GM23338 (cell line): ENCODE results near the gene JARID2. TPM values are rescaled to one million over a fixed set of nuclear protein-coding genes. Genes with fewer than 3 reads are reported as not detected.

Experiments
- ATAC-seq: fragments of 200-7000 bp; cut with Tn5 transposase; 3 replicates; pipeline ENCODE4 v1.9.1; 2020
- DNase-seq: peaks from one replicate; pipeline ENCODE4 v3.0.0-alpha.2; 2015; ENCODE audit warnings: low spot score
- H2AFZ ChIP-seq: fragments of 200-600 bp; sonication (generic); 2 replicates; pipeline ENCODE4 v1.8.0; 2016; ENCODE audit warnings: antibody characterized with exemption, mild to moderate bottlenecking, moderate library complexity
- H3F3A ChIP-seq: fragments of 200-600 bp; sonication (generic); replicated peaks from 2 replicates; pipeline ENCODE4 v1.8.0; 2017; ENCODE audit warnings: antibody characterized with exemption, mixed run types, low read depth
- H3K27ac ChIP-seq: fragments of 200-600 bp; sonication (generic); 2 replicates; pipeline ENCODE4 v1.6.1; 2016; ENCODE audit warnings: low read depth
- H3K27me3 ChIP-seq: fragments of 200-600 bp; sonication (generic); 2 replicates; pipeline ENCODE4 v1.8.0; 2016; ENCODE audit warnings: mild to moderate bottlenecking, mixed run types, moderate library complexity; ENCODE audit not compliant: insufficient read depth
- H3K36me3 ChIP-seq: fragments of 200-600 bp; sonication (generic); 2 replicates; pipeline ENCODE4 v1.8.0; 2016; ENCODE audit warnings: mild to moderate bottlenecking; ENCODE audit not compliant: insufficient read depth
- H3K4me1 ChIP-seq: fragments of 200-600 bp; sonication (generic); 2 replicates; pipeline ENCODE4 v1.8.0; 2016; ENCODE audit warnings: mild to moderate bottlenecking, moderate library complexity; ENCODE audit not compliant: insufficient read depth
- H3K4me2 ChIP-seq: fragments of 200-600 bp; sonication (generic); 2 replicates; pipeline ENCODE4 v1.7.1; 2017; ENCODE audit warnings: mixed run types
- H3K4me3 ChIP-seq: fragments of 200-600 bp; sonication (generic); 2 replicates; pipeline ENCODE4 v1.6.1; 2016; ENCODE audit warnings: mixed run types
- H3K79me2 ChIP-seq: fragments of 200-600 bp; sonication (generic); replicated peaks from 2 replicates; pipeline ENCODE4 v1.8.0; 2017; ENCODE audit warnings: mild to moderate bottlenecking; ENCODE audit not compliant: insufficient read depth
- H3K9me2 ChIP-seq: fragments of 200-600 bp; sonication (generic); 2 replicates; pipeline ENCODE4 v1.8.0; 2017; ENCODE audit not compliant: insufficient read depth
- H4K20me1 ChIP-seq: fragments of 200-600 bp; sonication (generic); replicated peaks from 2 replicates; pipeline ENCODE4 v1.8.0; 2017; ENCODE audit warnings: mild to moderate bottlenecking; ENCODE audit not compliant: insufficient read depth
- H3K27ac Mint-ChIP-seq: 2 replicates; pipeline ENCODE4 v1.8.0; 2020; ENCODE audit warnings: inconsistent platforms, mild to moderate bottlenecking, moderate library complexity, mixed read lengths
- H3K27me3 Mint-ChIP-seq: 3 replicates; pipeline ENCODE4 v1.8.0; 2022; ENCODE audit warnings: low read depth, mild to moderate bottlenecking, moderate library complexity, mixed read lengths, inconsistent platforms; ENCODE audit not compliant: insufficient read depth, poor library complexity
- H3K36me3 Mint-ChIP-seq: 3 replicates; pipeline ENCODE4 v1.8.0; 2021; ENCODE audit warnings: low read depth, mild to moderate bottlenecking, inconsistent platforms, moderate library complexity, mixed read lengths
- H3K4me1 Mint-ChIP-seq: 3 replicates; pipeline ENCODE4 v1.8.0; 2020; ENCODE audit warnings: mild to moderate bottlenecking, inconsistent platforms, mixed read lengths
- H3K4me3 Mint-ChIP-seq: 3 replicates; pipeline ENCODE4 v1.8.0; 2021; ENCODE audit warnings: moderate library complexity, mild to moderate bottlenecking, inconsistent platforms, mixed read lengths
- H3K9me3 Mint-ChIP-seq: 3 replicates; pipeline ENCODE4 v1.8.0; 2020; ENCODE audit warnings: moderate library complexity, mild to moderate bottlenecking, inconsistent platforms, mixed read lengths
- CREB1 ChIP-seq: fragments of 250-450 bp; sonication (Bioruptor Pico); IDR thresholded peaks from 2 replicates; pipeline ENCODE4 v1.5.0; 2020; ENCODE audit warnings: low read depth, mild to moderate bottlenecking, moderate library complexity
- EZH2 ChIP-seq: fragments of 200-600 bp; sonication (generic); IDR thresholded peaks from one replicate; pipeline ENCODE4 v1.8.0; 2017; ENCODE audit warnings: antibody characterized with exemption, mild to moderate bottlenecking, low read depth; ENCODE audit not compliant: unreplicated experiment
- NANOG ChIP-seq: IDR thresholded peaks from 2 replicates; pipeline ENCODE4 v1.6.1; 2016; ENCODE audit warnings: antibody characterized with exemption, borderline replicate concordance
- REST ChIP-seq: IDR thresholded peaks from one replicate; pipeline ENCODE4 v1.6.1; 2018; ENCODE audit warnings: antibody characterized with exemption; ENCODE audit not compliant: unreplicated experiment
- ZNF331 ChIP-seq: fragments of 250-450 bp; sonication (Bioruptor Pico); IDR thresholded peaks from 2 replicates; pipeline ENCODE4 v1.5.0; 2020; ENCODE audit warnings: low read depth, mild to moderate bottlenecking, moderate library complexity
- polyA plus RNA-seq: library from polyadenylated mRNA; unstranded; fragments of >200 nt; fragmentation: Nextera tagmentation; extraction: Ambion mirVana; gene quantifications from 2 replicates; pipeline ENCODE4 v1.2.1, GENCODE V29; 2016
- total RNA-seq: library from RNA; depleted of rRNA; stranded (reverse); fragments of >200 nt; shearing (Covaris generic); gene quantifications from 2 replicates; pipeline ENCODE4 v1.2.3, GENCODE V29; 2014
- TF ChIP-seq, protein P1 (sequence below), 2 experiments: fragments of 200-600 bp in 1 of 2; sonication (generic) in 1 of 2; conservative IDR thresholded peaks; 2 replicates each; pipeline versions ENCODE4 v1.5.1 to v1.6.1; 2016 to 2017; ENCODE audit warnings: antibody characterized with exemption in 2 of 2, low read depth in 2 of 2, mild to moderate bottlenecking in 2 of 2, moderate library complexity in 1 of 2

JARID2 gene
- total and polyA plus RNA-seq, 2 experiments from 2014 or later = 92.8 to 196 TPM

DNA sequence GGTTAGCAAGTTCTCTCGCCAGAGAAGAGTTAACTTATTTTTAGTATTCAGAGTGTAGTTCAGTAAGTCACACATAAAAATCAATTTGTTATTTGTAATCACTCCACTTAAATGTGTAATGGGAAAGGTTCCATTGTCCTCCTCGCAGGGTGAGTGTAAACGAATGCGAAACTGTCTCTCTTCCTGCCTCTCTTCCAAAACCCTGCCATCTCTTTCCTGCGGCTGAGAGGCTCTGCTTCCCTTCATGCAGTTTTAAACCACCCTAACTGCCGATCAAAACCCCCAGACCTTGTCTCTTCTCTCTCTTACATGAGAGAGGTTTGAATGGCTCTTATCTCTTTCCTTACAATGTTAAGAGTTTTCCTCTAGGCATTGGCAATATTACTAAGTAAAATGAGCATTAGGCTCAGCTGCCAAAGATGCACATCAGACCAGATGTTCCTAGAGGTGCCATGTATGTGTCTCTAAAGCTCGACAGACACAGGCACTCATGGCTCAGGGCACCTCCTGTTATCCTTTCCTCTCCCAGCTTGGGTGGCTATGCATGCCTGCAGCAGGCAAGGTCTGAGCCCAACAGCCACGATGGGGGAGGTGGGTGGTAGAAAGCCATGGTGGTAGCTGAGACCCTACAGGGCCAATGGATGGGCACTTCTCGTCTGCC is 91.2 kb downstream of the JARID2 start:
- Histone ChIP-seq H3K27me3 (no peaks in the 10 kb centered on the region), H4K20me1 (peaks cover 96% of the 10 kb centered on the region), H3K27ac (peak overlapping the region; percentile 77), H3F3A (peaks cover 40% of the 10 kb centered on the region), H2AFZ (no peak overlapping the region), H3K79me2 (peaks cover 100% of the 10 kb centered on the region), H3K4me2 (peak overlapping the region; percentile 47), H3K4me1 (peaks cover 97% of the 10 kb centered on the region), H3K9me2 (no peaks in the 10 kb centered on the region), H3K4me3 (peak overlapping the region; percentile 8; the same call in 1 of the 2 replicates), H3K36me3 (no peaks in the 10 kb centered on the region)
- Mint-ChIP-seq H3K36me3 (peaks cover 7% of the 10 kb centered on the region; the same call in 2 of the 3 replicates), H3K9me3 (no peaks in the 10 kb centered on the region; the same call in 2 of the 3 replicates), H3K4me3 (peak overlapping the region; percentile 16), H3K27me3 (peaks cover 23% of the 10 kb centered on the region), H3K4me1 (peaks cover 86% of the 10 kb centered on the region), H3K27ac (0 out of 2 replicates have a peak overlapping the region, but pooled peaks have one; percentile 23)
- ATAC-seq = peak; percentile 53
- TF ChIP-seq REST = no peak
- TF ChIP-seq EZH2 = no peak
- TF ChIP-seq ZNF331 = no peak
- TF ChIP-seq CREB1 = no peak
- TF ChIP-seq, protein P1, sequence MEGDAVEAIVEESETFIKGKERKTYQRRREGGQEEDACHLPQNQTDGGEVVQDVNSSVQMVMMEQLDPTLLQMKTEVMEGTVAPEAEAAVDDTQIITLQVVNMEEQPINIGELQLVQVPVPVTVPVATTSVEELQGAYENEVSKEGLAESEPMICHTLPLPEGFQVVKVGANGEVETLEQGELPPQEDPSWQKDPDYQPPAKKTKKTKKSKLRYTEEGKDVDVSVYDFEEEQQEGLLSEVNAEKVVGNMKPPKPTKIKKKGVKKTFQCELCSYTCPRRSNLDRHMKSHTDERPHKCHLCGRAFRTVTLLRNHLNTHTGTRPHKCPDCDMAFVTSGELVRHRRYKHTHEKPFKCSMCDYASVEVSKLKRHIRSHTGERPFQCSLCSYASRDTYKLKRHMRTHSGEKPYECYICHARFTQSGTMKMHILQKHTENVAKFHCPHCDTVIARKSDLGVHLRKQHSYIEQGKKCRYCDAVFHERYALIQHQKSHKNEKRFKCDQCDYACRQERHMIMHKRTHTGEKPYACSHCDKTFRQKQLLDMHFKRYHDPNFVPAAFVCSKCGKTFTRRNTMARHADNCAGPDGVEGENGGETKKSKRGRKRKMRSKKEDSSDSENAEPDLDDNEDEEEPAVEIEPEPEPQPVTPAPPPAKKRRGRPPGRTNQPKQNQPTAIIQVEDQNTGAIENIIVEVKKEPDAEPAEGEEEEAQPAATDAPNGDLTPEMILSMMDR (conservative IDR thresholded peaks at IDR 0.05; ENCODE audit: low read depth in 2 of 2) = no peak
- no peak for DNase-seq

DNA sequence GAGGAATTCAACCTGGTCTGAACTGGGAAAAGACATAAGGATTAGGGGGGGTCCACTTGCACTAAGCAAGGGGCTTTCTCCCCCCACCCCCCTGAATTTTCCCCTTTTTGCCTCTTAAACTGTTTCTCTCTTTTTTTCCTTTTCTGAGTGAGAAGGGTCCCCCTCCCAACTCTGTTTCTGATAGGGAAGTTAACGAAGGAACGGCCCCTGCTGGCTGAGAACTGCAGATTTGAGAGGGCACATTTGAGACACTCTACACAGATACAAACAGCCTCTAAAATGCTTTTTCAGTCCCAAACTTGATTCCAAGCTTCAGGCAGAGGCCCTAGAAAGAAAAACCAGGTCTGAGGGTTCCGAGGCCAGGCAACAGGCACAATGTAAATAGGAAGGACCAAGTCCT is 91.7 kb downstream of the JARID2 start:
- no peak for DNase-seq

More for the DNA sequence above, 91.7 kb downstream of the JARID2 start:
- H3F3A ChIP-seq = peaks cover 41% of the 10 kb centered on the region
- peaks cover 97% of the 10 kb centered on the region for H3K4me1 ChIP-seq
- H3K4me3 Mint-ChIP-seq = peak overlapping the region; percentile 25; the same call in 1 of the 3 replicates
- H3K27me3 ChIP-seq = no peaks in the 10 kb centered on the region
- ATAC-seq = peak; percentile 7
- H3K4me1 Mint-ChIP-seq = peaks cover 87% of the 10 kb centered on the region
- peak overlapping the region; percentile 23; the same call in 1 of the 2 replicates for H3K27ac Mint-ChIP-seq
- peaks cover 24% of the 10 kb centered on the region for H3K27me3 Mint-ChIP-seq
- H4K20me1 ChIP-seq = peaks cover 96% of the 10 kb centered on the region
- H3K27ac ChIP-seq = peak overlapping the region; percentile 77
- no peaks in the 10 kb centered on the region; the same call in 2 of the 3 replicates for H3K9me3 Mint-ChIP-seq
- no peaks in the 10 kb centered on the region for H3K9me2 ChIP-seq
- peak overlapping the region; percentile 8; the same call in 1 of the 2 replicates for H3K4me3 ChIP-seq
- no peak for TF ChIP-seq ZNF331
- TF ChIP-seq, protein P1 (conservative IDR thresholded peaks at IDR 0.05; ENCODE audit: low read depth in 2 of 2) = peak in 1 of 2 experiments; percentile 21; a peak in 1 of 4 replicates
- no peak for TF ChIP-seq NANOG
- no peak overlapping the region for H2AFZ ChIP-seq
- H3K79me2 ChIP-seq = peaks cover 100% of the 10 kb centered on the region
- peak overlapping the region; percentile 47; the same call in 1 of the 2 replicates for H3K4me2 ChIP-seq
- H3K36me3 ChIP-seq = no peaks in the 10 kb centered on the region
- H3K36me3 Mint-ChIP-seq = peaks cover 7% of the 10 kb centered on the region; the same call in 2 of the 3 replicates
